GM21619 (cell line): ENCODE data around the gene CHST13.
A peak's percentile ranks its signal among the peaks of the same experiment; 100 is the strongest.

Experiments
- ATAC-seq: cut with Tn5 transposase; IDR thresholded peaks from one replicate; pipeline ENCODE4 v1.9.1; 2021; ENCODE audit not compliant: unreplicated experiment

The CHST13 gene, protein sequence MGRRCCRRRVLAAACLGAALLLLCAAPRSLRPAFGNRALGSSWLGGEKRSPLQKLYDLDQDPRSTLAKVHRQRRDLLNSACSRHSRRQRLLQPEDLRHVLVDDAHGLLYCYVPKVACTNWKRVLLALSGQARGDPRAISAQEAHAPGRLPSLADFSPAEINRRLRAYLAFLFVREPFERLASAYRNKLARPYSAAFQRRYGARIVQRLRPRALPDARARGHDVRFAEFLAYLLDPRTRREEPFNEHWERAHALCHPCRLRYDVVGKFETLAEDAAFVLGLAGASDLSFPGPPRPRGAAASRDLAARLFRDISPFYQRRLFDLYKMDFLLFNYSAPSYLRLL

DNA sequence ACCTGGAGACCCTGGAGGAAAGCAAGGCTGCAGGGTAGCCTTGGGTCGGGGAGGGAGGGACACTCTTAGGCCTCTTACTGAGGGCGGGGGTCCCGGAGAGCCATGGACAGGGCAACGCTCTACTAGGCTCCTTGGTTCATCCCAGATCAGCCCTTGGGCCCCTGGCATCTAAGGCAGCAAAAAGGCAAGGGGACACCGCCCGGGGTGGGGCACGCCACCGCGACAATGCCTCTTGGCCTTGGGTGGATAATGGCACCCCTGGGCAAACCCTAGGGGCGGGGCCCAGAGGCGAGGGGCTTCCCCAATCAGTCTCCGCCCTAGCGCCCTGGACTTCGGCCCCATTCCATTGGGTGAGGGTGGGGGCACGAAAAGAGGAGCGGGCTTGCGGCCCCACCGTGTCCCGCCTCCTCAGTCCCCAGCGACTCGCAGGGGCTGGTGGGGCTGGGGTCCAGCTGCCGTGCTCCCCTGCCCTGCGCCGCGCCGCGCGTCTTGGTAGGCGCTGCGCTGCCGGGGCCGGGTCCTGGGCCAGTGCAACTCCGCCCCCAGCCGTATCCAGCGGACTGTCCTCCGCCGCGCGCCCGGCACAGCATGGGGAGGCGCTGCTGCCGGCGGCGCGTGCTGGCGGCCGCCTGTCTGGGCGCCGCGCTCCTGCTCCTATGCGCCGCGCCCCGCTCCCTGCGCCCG, at the start of gene CHST13:
Gene CHST13, plus strand, starts transcription at position 411 of the 684 bp plus-strand sequence. Its CDS starts 178 bp downstream, at position 589.
- no peak for ATAC-seq

DNA sequence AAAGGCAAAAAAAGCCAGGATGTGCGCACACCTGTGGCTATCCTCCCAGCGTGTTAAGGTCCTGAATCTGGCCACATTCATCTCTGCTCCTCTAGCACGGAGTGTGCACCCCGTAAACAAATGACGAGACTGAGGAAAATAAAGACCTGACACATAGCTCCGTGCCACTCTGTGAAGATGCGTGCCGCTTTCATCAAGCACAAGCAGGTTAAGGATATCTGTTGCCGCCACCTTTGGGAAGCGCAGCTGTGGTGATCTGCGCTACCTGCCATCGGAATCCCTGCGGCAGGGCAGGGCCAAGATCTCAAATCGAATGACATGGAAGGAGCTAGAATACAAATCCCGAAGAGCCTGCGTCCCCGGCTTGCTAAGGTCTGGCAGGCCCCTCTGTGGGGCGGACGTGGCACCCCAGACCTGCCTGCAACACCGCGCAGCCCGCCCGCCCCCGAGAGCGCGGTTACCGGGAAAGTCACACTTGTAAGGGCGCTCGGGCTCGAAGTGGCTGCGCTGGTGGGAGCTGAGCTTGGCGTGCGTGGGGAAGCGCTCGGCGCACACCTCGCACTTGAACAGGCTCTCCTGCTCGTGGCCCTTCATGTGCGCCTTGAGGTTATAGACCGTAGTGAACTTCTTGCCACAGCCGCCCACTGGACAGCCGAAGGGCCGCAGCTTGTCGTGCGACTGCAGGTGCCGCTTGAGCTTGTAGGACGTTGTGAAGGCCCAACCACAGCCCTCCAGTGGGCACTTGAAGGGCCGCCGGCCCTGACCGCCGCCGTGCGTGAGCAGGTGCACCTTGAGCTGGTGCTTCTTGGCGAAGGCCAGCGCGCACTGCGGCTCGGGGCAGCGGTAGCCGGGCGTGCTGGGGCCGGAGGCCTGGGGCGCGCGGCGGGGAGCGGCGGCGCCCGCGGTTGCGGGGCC, 49.2 kb upstream of the CHST13 start:
- ATAC-seq, result peak; percentile 26

DNA sequence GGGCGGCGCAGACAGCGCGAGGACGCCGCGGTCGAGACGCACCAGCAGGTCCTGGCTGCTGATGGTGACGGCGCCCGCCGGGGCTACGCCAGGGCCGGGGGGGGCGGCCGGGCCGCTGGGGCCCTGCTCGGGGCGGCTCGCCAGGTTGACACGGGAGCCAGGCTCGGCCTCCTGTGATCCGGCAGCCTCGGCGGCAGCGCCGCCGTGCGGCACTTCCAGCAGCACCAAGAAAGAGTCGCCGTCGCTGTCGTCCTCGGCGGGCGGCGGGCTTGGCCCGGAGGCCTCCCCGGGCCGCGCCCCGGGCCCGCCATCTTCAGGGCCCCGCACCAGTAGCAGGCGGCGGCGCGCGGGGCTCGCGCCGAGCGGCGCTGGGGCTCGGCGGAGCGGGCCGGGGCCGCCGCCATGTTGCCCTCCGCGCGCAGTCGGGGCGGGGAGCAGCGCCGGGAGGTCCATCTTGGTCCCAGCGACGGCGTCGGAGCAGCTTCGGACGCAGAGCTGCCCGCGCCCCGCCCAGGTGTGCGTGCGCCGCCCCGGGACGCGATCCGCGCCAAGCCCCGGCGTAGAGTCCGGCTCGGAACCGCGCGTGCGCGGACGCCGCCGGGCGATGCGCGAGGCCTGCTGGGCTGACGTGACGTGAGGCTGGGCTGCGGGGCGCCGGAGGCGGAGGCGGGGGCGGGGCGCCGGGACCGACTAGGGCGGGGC, 48.4 kb upstream of the CHST13 start, which contains the start of gene ZXDC:
Gene ZXDC, minus strand, starts transcription at position 479 of the 702 bp plus-strand sequence. Its CDS starts 26 bp downstream, at position 453.
- peak; percentile 67 for ATAC-seq

DNA sequence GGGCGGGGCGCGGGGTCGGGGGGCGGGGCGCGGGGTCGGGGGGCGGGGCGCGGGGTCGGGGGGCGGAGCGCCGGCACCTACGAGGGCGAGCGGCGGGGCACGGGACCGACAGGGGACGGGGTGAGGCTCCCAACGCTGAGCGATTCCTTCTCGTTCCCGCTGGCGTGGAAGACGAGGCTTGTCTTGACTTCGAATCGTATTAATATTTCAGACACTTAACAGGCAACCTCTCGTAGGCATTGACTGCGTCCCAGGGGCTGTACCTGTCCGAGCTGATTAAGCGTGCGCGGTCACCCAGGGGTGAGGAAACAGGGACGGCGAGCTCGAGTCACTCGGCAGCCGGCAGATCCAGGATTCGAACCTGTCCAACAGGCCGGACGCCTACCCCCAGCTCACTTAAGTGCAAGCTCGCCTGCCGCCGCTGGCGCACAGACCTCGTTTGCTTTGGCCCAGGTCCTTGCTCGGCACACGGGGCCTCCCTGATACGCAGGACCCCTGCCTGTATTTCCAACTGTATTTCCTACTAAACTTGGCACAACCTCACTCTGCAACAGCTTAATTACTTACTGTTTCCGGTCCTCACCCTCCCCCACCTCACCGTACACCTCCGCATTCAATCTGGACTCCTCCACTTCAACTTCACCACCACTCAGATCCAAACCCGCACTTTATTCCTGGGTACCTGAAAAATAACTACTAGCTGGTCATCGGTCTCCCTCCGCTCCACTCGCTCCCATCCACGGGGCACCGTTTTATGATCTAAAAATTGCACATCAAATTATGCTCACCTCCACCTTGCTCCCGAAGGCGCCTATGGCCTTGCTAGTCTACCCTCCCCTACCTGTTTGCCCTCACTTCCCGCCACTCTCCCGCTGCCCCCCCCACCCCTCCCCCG, 47.5 kb upstream of the CHST13 start:
- ATAC-seq, result peak; percentile 9

DNA sequence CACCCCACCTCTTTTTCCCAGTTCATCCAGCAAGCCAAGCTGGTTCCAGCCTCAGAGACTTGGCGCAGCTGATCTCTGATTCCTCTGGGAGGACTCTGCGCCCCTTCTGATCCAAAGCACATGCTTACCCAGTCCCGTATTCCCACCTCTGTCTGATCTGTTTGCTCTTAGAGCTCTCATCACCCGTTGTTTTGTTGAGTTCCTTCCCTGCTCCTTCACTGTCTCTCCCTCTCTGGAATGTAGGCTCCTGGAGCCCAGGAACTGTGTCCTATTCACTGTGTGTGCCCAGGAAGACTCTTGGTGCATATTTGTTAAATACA, 46.9 kb upstream of the CHST13 start:
- no peak for ATAC-seq

DNA sequence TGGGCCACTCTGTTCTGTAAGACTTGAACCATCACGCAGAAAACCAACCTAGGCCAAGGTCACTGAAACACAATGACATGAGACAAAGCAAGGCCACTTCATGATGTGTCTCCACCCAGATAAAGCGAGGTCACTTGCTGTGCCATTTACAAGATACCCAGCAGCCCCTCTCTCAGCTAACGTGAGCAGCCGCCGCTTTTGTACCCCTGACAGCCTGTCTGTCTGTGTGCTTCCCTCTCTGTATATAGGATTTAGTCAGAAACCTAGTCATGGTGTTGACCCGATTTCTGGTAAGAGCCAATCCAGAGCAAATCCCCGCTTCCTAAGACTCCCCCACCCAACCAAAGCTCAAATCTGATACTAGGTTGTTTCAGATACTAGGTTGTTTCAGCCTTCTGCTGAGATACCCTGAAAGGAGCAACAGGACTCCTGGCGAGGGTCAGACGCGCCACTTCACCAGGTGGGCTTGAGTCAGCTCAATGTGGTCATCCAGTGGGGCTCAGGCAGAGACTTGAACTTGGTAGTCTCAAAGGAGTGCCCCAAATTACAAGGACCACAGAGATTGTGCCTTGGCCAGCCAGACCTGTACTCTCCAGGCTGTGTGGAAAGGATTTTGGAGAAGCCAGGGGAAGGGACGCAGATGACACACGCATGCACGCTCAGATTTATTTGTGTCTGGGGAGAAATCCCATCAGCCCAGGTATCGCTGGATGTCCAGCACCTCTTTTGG, 45.2 kb upstream of the CHST13 start:
- no peak for ATAC-seq

DNA sequence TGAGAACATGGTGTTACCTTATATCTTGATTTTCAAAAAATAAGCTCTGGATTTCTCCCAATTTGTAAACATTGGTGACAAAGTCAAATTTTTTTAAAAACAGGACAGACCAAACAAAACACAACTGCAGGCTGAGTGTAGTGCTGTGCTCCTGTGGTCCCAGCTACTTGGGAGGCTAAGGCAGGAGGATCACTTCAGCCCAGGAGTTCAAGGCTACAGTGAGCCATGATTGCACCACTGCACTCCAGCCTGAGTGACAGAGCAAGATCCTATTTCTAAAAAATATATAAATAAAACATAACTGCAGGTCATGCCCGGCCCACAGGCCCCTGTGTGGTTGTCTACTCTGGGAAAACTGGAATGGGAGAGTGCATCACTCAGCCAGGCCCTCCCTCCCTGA, 44.3 kb upstream of the CHST13 start:
- ATAC-seq, result no peak

DNA sequence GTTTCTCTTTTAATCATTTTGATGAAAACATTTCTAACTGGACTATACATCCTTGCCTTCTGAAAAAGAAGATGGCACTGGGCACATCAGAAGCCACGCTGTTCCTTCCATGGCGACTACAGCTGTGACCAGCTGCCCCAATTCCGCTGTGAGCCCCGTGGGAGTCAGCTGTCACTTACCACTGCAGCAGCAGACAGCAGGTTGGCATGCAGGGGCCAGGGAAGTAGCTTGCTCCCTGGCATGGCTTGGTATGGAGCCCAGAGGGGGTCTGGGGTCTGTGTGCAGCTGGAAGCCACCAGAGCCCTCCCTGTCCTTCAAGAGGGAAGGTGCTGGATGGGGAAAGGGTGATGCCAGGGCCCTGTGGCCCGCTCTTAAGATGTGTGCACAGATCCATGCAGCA, 43.7 kb upstream of the CHST13 start:
- ATAC-seq, result no peak

DNA sequence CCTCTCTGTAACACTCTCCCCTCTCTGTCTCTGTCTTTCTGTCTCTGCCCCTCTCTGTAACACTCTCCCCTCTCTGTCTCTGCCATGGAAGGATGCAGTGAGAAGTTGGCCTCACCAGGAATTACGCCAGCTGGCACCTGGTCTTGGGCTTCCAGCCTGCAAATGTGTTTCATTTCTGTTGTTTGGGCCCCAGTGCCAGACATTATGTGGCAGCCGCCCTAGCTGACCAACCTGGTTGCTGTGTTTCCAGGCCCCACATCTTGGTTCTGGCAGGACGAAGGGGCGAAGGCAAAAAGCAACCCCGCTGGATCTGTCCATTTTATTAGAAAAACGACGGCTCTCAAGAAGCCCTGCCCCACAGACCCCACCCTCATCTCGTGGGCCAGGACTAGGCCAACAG, 43.1 kb upstream of the CHST13 start:
- no peak for ATAC-seq

DNA sequence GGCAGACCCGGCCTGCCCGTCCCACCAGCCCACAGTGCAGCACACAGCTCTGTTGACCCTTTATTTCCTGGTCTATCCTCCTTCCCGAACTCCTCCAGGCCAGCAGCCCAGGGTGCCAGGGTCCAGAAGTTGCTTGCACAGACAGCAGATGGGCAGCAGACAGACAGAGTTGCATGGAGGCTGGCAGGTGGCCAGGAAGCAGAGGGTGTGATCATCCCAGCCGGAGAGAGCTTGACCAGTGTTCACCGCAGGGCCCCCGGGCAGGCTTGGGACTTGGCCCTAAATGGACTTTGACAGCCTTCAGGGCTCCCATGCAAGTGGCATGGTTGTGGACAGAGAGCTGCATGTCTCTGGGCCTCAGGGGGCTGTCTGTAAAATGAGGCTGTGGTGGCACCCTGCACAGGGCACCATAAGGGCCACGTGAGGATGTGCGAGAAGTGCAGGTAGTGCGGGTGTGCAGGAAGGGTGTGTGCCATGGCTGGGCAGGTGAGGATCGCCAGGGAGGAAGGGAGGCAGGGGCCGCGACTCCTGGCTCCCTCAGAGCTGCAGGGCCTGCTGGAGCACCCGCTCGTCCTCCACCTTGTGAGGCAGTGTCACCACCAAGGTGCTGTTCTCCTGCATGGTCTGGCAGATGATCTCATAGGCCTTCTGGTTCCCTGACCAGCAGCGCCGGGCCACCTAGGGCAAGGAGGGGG, 42.0 kb upstream of the CHST13 start:
- ATAC-seq, result no peak

DNA sequence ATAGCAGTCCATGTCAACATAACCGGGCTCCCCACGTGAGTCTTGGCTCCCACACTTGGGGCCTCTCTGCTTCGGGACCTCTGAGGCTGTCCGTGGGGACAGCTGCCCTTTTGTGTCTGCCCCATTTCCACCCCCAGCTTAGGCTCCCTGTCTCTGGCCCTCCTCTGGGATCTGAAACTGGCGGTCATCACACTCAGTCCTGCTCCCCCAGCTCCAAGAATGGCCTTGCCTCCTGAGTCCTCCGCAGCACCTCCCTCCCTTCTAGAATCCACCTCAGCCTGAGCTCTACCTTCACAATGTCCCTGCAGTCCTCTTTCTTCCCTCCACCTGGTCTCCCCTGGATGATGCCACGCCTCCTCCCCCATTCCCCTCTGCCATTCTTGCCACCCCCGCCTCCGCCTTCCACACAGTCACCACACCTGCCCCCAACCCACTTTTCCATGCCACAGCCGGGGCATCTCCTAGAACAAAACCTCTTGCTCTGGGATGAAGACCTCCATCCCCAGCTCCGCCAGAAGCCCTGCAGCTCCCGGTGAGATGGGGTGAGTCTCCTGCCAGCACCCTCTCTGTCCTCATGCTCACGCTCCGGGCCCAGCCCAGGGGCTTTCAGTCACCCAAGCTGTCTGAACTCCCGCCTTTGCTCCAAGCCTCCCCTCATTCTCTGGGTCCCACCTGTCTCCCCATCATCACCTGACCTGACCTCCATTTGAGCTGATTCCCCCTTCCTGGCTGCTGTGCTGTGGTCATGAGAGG, 41.3 kb upstream of the CHST13 start:
- no peak for ATAC-seq

DNA sequence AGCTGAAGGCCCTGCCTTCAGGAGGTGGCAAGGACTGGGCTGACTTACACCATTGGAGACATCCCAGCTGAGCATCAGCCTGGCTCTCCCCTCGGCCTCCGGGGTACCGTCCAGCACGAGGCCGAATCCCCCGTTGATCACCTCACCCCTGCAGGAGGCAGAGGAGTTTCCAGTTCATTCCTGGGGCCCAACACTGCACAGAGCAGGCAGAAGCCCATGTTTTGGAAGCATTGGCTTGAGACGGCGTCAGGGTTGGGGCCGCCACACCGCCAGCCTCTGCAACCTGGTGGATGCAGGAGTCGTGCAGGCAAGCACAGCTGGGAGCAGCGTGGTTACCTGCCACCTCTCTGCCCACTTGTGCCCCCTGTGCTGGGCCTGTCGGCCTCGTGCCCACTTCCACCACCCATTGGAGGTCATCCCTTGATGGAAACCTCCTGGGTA, 40.6 kb upstream of the CHST13 start:
- no peak for ATAC-seq

DNA sequence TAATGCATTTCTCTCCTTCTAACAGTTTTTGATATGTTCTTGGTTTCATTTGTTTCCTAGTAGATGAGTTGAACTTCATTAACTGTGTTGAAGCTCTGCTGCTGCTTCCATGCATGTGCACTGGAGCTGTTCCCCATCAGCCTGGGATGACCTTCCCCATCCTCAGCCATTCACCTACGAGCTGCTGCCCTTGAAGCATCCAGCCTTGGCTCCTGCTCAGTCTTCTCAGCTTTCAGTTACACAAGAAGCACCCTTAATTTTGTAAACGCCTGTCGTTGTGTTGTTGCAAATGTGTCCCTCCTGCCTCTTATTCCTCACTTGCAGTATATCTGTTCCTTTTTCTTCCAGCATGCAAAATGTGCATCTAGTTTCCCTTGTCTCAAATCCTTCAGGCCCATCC, 39.8 kb upstream of the CHST13 start:
- ATAC-seq, result no peak

DNA sequence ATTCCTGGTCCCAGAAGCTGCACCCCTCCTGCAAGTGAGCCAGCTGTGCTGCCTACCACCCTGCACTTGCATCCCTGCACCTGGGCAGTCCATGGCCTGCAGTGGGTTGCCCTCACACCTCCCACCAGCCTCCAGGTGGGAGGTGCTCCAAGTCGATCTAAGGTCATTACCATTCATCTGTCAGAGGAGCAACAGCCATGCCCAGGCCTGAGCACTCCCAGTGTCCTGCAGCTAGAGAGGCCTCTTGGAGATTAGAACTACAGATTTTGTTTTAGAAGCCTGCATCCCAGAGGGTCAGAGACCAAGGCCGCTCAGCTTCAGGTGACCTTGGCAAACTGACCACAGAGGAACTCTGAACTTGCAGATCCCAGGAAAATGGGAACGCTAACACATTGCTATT, 39.3 kb upstream of the CHST13 start:
- no peak for ATAC-seq

DNA sequence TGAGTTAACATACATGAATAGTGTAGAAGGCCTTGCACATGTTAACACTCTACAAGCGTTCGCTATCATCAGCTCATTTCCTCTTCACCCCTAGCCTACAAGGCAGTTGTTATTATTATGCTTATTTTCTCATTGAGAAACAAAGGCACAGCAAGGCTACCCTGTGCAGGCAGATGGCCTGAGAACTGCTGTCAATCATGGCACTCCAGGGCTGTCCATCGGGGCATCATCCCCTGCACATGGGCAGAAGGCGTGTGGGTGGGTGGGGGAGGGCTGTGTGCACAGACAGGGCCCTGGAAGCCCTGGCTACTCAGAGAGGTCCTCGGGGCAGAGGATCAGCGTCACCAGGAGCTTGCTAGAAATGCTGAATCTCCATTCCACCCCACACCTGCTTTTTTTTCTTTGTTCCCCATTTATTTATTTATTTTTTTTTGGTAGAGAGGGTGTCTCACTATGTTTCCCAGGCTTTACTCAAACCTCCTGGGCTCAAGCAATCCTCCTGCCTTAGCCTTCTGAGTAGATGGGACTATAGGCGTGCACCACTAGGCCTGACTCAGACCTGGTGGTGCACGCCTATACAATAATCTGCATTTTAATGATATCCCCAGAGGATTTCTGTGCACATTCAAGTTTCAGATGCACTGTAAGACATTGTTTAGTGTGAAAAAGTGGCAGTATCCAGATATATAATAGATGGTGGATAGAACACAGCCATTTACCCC, 38.6 kb upstream of the CHST13 start:
- no peak for ATAC-seq

DNA sequence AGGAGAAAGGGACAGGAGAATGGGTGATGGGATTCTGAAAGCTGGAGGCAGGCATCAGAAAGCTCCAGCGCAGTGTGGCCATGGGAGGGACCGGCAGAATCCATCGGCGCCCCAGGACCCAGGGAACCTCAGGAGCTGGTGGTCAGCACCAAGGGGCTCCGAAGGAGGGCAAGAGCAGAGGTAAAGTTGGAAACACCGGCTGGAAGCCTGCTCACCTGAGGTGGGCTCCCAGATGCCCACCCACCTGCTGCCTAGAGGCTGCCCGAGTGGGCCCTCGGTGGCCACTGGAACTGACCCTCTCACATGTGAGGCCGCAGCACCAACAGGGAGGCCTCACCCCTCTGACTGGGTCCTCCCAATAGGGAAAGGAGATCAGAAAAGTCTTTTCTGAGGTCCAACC, 38.0 kb upstream of the CHST13 start:
- no peak for ATAC-seq

DNA sequence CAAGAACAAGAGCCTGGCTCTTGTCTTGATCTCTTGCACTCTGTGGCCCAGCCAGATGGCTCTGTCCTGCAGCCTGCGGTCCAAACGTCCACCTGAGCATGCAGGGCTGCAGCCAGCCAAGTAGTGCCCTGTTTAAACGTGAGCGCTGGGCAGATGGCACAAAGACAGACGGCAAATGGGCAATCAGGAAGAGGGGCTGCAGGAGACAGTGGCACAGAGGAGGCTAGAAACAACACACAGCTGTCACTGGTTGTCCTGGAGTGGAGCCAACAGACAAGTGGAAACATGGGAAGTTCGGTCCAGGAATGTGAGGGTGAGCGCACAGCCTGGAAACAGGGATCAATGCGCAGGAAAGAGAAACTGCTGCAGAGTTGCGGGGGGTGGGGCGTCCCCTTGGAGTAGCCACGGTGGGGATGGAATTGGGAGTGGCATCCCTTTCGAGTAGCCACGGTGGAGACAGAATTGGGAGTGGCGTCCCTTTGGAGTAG, 37.6 kb upstream of the CHST13 start:
- no peak for ATAC-seq
